Measurements from ENCODE around the gene RASSF5. TPM values are rescaled to one million over a fixed set of nuclear protein-coding genes. Genes with fewer than 3 reads are reported as not detected.

RASSF5 gene
- total and polyA plus RNA-seq, 2 of the 13 experiments (the other 11 are each of a cell fraction or from before 2014, with no cell fraction given), result 0.18 to 0.40 TPM

DNA sequence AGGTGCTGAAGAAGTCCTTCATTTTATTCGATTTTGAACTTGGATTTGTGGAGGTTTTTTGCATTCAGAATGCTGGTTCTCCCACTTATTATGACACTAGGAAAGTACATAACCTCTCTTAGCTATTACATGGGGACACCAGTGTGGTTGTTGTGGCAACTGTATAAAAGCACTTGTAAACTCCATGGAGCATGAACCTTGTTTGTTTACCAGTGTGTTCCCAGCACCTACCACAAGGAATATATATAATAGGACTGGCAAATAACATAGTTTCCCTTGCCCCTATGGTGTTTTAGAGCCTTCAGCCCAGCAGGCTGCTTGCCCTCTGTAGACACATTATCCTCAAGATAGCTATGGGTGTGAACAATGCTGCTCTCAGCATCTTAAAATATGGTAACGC, 43.1 kb downstream of the RASSF5 start:
- DNase-seq (ENCODE audit: low spot score) (no peak), FAIRE-seq (no peak), ATAC-seq (no peak; the same call in 2 of the 3 replicates)
- in situ Hi-C loops (cut with HindIII; ENCODE audit: extremely low pct_ligation_motif_present, low pct_unique_long_range_greater_than_20kb), result no loop called here
- Histone ChIP-seq H2AFZ (ENCODE audit: low read length) (no peak overlapping the region), H3K4me1 (ENCODE audit: insufficient read depth, low read length) (peaks cover 6% of the 10 kb centered on the region), H3K27me3 (ENCODE audit: control insufficient read depth in 1 of 2, insufficient read depth in 2 of 2, low read length in 2 of 2) (peaks cover 0 to 1% of the 10 kb centered on the region in 2 experiments; a peak in 3 of 5 replicates), H3K27ac (ENCODE audit: extremely low read length, insufficient read depth, low read length) (no peak overlapping the region), H3K36me3 (replicated peaks in 1 of 2; ENCODE audit: control insufficient read depth in 1 of 2, insufficient read depth in 2 of 2, low read length in 2 of 2) (no peaks in the 10 kb centered on the region), H4K20me1 (ENCODE audit: insufficient read depth, low read length) (no peaks in the 10 kb centered on the region; the same call in 1 of the 2 replicates), H3K9me3 (ENCODE audit: low read length) (no peaks in the 10 kb centered on the region), H3K79me2 (ENCODE audit: insufficient read depth, low read length) (no peaks in the 10 kb centered on the region), H3K4me2 (ENCODE audit: low read depth, low read length) (no peak overlapping the region), H3K9ac (ENCODE audit: insufficient read depth, low read depth, low read length) (no peak overlapping the region), H3K4me3 (replicated peaks in 1 of 3; ENCODE audit: insufficient read depth in 1 of 3, low read depth in 2 of 3, low read length in 3 of 3) (no peak overlapping the region)
- ChIA-PET POLR2A (no interaction called here), CTCF (ENCODE audit: low intra/inter-chr PET ratio, low total read pairs) (no interaction called here)
- intact Hi-C loops (cut with micrococcal nuclease; ENCODE audit: unreplicated experiment), result no loop called here
- TF ChIP-seq SRY (CRISPR knock-in tag; IDR thresholded peaks at IDR 0.05) (no peak), RFX1 (IDR thresholded peaks at IDR 0.05) (peak; percentile 28; the same call in 1 of the 2 replicates), ZNF253 (CRISPR knock-in tag; IDR thresholded peaks at IDR 0.05; ENCODE audit: borderline replicate concordance) (no peak)
- BruUV-seq (replicated peaks), result no TSS peak
- 33% methylated on average over 2 of the region's 2 CpGs for WGBS (ENCODE audit: low lambda C conversion rate)

DNA sequence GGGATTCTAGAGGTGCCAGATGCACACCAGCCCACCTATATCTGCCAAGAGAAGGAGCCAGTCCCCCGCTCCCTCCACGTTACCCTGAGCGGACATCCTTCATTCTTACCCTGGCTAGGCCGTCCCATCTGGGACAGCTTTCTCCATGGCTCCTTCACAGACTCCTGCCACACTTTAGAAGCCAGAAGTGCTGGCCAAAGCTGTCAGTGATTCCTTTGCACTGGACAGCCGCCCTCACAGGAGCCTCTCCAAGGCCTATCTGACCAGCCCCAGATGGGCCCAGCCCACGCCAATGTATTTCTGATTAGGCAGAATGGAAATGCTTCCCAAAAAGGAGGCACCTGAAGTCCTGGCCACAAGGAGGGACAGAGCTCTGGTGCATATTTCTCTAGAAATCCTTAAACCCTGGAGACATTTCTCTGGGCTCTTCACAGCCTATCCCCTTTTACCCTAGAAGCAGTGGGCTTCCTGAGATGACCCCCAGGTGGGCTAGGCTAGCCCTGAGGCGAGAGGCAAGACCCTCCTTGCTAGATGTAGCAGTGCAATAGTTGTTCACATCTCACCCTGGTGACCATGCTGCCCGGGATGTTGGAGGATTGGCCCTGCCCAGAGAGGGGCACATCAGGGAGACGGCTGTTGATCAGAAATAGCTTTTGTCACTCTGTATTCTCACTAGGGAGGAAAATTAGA, 44.1 kb downstream of the RASSF5 start:
- H3K4me2 ChIP-seq (ENCODE audit: low read depth, low read length), result no peak overlapping the region
- FAIRE-seq (no peak), DNase-seq (ENCODE audit: low spot score) (no peak), ATAC-seq (no peak)
- H3K36me3 ChIP-seq (replicated peaks in 1 of 2; ENCODE audit: control insufficient read depth in 1 of 2, insufficient read depth in 2 of 2, low read length in 2 of 2), result no peaks in the 10 kb centered on the region
- in situ Hi-C loops (cut with HindIII; ENCODE audit: extremely low pct_ligation_motif_present, low pct_unique_long_range_greater_than_20kb), result no loop called here
- H3K27ac ChIP-seq (ENCODE audit: extremely low read length, insufficient read depth, low read length), result no peak overlapping the region
- WGBS (ENCODE audit: low lambda C conversion rate), result 39% methylated on average over 8 of the region's 9 CpGs
- TF ChIP-seq, protein P1, sequence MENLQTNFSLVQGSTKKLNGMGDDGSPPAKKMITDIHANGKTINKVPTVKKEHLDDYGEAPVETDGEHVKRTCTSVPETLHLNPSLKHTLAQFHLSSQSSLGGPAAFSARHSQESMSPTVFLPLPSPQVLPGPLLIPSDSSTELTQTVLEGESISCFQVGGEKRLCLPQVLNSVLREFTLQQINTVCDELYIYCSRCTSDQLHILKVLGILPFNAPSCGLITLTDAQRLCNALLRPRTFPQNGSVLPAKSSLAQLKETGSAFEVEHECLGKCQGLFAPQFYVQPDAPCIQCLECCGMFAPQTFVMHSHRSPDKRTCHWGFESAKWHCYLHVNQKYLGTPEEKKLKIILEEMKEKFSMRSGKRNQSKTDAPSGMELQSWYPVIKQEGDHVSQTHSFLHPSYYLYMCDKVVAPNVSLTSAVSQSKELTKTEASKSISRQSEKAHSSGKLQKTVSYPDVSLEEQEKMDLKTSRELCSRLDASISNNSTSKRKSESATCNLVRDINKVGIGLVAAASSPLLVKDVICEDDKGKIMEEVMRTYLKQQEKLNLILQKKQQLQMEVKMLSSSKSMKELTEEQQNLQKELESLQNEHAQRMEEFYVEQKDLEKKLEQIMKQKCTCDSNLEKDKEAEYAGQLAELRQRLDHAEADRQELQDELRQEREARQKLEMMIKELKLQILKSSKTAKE (CRISPR knock-in tag; IDR thresholded peaks at IDR 0.05; ENCODE audit: borderline replicate concordance), result no peak
- ChIA-PET POLR2A (no interaction called here), CTCF (ENCODE audit: low intra/inter-chr PET ratio, low total read pairs) (no interaction called here)
- H3K4me3 ChIP-seq (replicated peaks in 1 of 3; ENCODE audit: insufficient read depth in 1 of 3, low read depth in 2 of 3, low read length in 3 of 3), result no peak overlapping the region
- intact Hi-C loops (cut with micrococcal nuclease; ENCODE audit: unreplicated experiment), result no loop called here
- H3K27me3 ChIP-seq (ENCODE audit: control insufficient read depth in 1 of 2, insufficient read depth in 2 of 2, low read length in 2 of 2), result peaks cover 0 to 1% of the 10 kb centered on the region in 2 experiments; a peak in 3 of 5 replicates
- H3K9ac ChIP-seq (ENCODE audit: insufficient read depth, low read depth, low read length), result no peak overlapping the region
- no peak overlapping the region for H2AFZ ChIP-seq (ENCODE audit: low read length)
- H3K79me2 ChIP-seq (ENCODE audit: insufficient read depth, low read length), result no peaks in the 10 kb centered on the region
- H3K9me3 ChIP-seq (ENCODE audit: low read length), result no peaks in the 10 kb centered on the region
- peaks cover 3% of the 10 kb centered on the region; the same call in 1 of the 2 replicates for H4K20me1 ChIP-seq (ENCODE audit: insufficient read depth, low read length)
- H3K4me1 ChIP-seq (ENCODE audit: insufficient read depth, low read length), result peaks cover 16% of the 10 kb centered on the region
- BruUV-seq (replicated peaks), result no TSS peak
